Activated CD8-positive, alpha-beta memory T cell treated with anti-CD3 and anti-CD28 coated beads for 4 hours (primary cell): ENCODE results near the gene OR1C1.
"Not testable (repeated sequence)": the region's sequence is repeated elsewhere in the genome, so short reads cannot be mapped to it uniquely, and the experiment has no call there.

Source experiments
- DNase-seq, 2 donors: peaks; one replicate each; pipeline ENCODE4 v3.0.0-alpha.2; 2020; ENCODE audit warnings: low read depth in 2 of 2

Gene OR1C1

GRCh38 chr1:247760456-247760855 lies at the start of gene OR1C1:
Gene OR1C1 (minus strand): TSS chr1:247760556. CDS start chr1:247758406, 2,150 bp downstream.
- no peak for DNase-seq

DNA sequence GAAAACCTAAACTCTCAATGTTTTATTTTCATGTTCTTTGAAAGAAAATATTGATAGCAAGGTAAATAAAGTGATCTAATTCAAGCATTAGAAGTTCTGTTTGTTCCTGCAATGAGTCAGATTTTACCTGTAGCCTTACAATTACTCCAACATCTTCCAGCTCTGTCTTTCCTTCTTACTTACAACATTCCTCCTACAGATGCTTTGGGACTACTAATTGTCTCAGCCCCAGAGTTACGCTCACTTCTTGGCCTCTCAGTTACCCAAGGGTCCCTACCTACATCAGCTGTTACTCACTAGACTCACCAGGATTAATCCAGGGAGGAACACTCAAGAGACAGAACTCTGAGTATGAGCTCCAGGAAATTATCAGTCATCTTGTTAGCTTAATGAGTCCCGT lies 37.2 kb upstream of the OR1C1 start:
- no peak for DNase-seq

DNA sequence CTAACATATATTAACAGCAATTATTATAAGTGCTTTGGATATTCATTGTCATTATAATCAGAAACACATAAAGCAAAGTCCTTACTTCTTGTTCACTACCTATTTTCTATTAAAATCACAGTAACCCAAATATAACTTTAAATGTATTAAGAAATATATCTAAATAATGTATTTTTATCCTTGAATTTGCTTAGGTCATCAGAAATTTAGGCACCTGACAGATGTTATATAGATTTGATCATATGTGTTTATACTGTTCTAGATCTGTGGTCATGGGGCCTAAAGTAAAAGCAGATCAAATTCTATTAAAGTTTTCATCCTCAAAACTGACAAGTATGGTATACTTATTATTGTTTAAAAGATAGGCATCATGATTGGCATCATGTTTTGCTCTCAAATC lies 9.2 kb upstream of the OR1C1 start:
- DNase-seq, result no peak

GRCh38 chr1:247754311-247754710 lies 6.0 kb downstream of the OR1C1 start:
- not testable (repeated sequence) for DNase-seq

- DNase-seq, result no peak
Observed at GRCh38 chr1:247749870-247750269, 10.5 kb downstream of the OR1C1 start.

DNA sequence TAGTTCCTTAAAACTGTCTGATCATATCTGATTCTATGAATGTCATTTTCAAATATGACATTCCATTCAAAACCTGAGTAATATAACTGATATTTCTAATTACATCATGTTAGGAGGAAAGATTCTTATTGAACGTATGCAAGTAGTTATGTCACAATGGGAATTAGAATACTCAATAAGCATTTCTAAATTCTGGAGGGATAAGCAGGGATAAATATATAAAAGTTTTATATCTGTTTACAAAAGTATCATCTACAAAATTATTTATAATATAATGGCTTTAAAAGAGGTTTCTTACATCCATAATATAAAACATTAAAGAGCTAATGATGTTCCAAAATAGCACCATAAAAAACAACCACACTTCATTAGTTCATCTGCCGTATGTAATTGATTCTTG lies 12.3 kb downstream of the OR1C1 start, which contains the start of gene OR14A2:
OR14A2 (minus strand) TSS at position 101 of the 400 bp plus-strand sequence.
- no peak for DNase-seq

DNA sequence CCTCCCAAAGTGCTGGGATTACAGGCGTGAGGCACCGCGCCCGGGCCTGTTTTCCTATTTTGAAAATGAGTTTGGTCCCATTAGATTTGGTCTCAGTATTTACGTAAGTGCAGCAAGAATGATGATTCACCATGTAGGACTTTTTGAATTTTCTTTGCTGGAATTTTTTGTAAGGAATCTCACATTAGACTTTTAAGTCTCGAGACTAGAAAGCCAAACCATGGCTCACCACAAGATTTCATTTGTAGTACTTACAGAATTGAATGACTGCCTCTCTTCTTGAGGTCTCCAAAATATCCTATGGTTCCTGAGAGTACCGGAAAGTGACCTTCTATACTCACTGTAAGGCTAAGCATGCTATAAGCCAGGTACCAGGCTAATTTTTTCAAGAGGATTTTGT lies 12.7 kb downstream of the OR1C1 start:
- DNase-seq, result no peak

GRCh38 chr1:247746391-247746935 lies 13.9 kb downstream of the OR1C1 start:
- no peak for DNase-seq

DNA sequence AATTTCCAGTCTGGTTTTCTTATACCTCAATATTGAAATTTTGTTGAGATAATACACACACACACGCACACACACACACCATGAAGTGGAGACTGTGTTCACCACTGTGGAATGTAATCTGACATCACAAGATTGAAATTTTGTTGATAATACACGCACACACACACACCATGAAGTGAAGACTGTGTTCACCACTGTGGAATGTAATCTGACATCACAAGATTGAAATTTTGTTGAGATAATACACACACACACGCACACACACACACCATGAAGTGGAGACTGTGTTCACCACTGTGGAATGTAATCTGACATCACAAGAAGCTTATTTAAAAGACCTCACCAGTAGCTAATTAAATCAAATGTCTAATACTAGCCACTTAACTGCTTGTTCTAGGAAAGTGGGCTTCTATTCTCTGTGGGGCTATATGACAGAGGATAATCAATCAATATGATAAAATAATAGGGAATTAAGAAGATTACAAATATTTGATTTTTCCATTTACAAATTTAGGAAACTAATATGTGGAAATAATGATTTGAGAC lies 18.1 kb downstream of the OR1C1 start:
- DNase-seq, result not testable (repeated sequence)

GRCh38 chr1:247741756-247742155 lies 18.6 kb downstream of the OR1C1 start:
- DNase-seq, result no peak

DNA sequence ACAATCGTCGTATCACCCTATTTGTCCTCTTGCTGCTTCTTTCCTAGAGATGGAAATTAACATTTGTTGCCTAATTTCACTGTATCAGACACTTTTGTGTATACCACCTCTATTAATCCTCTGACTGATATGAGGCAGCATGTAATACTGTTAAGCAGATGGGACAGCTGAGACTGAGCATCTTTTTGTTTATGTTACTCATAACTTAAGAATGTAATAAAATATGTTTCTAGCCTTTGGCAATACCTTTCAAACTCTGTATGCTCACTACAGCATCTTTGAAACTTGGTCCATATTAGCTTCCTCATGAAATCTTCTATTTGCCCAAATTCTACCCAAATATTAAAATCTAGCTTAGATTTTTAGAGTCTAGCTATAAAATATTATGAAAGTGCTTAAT lies 19.6 kb downstream of the OR1C1 start:
- DNase-seq, result no peak

DNA sequence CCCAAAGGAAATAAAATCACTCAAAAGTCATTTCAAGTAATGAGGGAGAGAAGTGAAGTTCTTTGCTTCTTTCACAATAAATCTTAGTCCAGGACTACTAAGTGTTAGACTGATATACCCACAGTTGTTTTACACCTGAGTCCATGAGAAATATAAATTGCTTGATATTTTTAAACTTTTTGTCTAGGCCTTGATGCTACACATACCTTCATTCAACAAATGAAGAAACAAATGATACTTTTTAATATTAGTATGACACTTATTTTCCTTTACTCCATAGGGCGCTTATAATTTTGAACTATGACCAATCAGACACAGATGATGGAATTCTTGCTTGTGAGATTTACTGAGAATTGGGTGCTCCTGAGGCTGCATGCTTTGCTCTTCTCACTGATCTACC lies 22.0 kb downstream of the OR1C1 start, which contains the start of gene OR14K1:
OR14K1 (plus strand) TSS at position 301 of the 400 bp plus-strand sequence; CDS start at position 301, 0 bp downstream.
- no peak for DNase-seq

GRCh38 chr1:247721222-247721621 lies 39.1 kb downstream of the OR1C1 start:
- no peak for DNase-seq

DNA sequence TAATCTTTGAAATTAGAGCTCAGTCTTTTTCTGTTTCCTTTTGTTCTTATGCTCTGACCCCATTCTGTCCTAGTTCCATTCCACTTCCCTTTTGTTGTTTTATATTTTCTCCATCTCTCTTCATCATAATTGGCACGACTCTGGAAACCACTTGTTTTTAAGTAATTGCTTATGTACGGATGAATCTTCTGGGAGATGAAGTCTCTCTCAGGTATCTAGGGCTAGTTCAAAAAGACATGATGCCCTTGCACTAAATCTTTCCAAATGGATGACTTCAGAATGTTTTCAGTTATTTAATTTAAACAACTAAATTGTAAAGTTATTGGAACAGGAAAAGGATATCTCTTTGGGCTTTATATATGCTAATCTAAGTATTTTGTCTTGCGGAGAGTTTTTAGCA lies 43.8 kb downstream of the OR1C1 start, which contains the start of gene OR6F1:
OR6F1 (minus strand) TSS at position 101 of the 400 bp plus-strand sequence. CDS start 3,891 bp downstream, outside the sequence.
- no peak for DNase-seq

GRCh38 chr1:247713753-247714152 lies 46.6 kb downstream of the OR1C1 start:
- no peak for DNase-seq

DNA sequence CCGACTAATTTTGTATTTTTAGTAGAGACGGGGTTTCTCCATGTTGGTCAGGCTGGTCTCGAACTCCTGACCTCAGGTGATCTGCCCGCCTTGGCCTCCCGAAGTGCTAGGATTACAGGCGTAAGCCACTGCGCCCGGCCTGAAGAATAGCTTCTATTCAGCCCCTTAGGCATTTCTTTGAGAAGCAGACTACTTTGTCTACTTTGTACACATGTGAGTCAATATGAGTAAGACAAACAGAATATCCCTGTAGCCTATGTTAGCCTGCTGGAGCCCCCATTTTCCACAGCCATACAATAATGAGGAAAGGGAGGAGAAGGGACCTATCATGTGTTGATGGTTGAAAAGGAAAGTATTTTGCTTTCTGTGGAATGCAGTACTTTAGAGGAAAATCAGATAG lies 49.7 kb downstream of the OR1C1 start:
- not testable (repeated sequence) for DNase-seq
